HL-60 (cell line): ENCODE data around the gene IFNA7.
"Not testable (repeated sequence)": the region's sequence is repeated elsewhere in the genome, so short reads cannot be mapped to it uniquely, and the experiment has no call there.

Experiments
- GABPA ChIP-seq: IDR thresholded peaks from 2 replicates; pipeline ENCODE4 v1.6.1; 2012; ENCODE audit warnings: low read depth
- POLR2AphosphoS5 ChIP-seq: IDR thresholded peaks from 2 replicates; pipeline ENCODE4 v1.6.1; 2012; ENCODE audit warnings: low read depth
- TF ChIP-seq, protein P1 (sequence below): IDR thresholded peaks from 2 replicates; pipeline ENCODE4 v1.6.1; 2012; ENCODE audit warnings: low read depth; ENCODE audit not compliant: insufficient replicate concordance
- TF ChIP-seq, protein P2 (sequence below): IDR thresholded peaks from one replicate; pipeline ENCODE4 v1.5.1; 2011; ENCODE audit warnings: low read length, control low read depth, inconsistent platforms; ENCODE audit not compliant: insufficient read depth

GRCh38 chr9:21236360-21236714 is 34.3 kb upstream of the IFNA7 start:
- TF ChIP-seq, protein P1, sequence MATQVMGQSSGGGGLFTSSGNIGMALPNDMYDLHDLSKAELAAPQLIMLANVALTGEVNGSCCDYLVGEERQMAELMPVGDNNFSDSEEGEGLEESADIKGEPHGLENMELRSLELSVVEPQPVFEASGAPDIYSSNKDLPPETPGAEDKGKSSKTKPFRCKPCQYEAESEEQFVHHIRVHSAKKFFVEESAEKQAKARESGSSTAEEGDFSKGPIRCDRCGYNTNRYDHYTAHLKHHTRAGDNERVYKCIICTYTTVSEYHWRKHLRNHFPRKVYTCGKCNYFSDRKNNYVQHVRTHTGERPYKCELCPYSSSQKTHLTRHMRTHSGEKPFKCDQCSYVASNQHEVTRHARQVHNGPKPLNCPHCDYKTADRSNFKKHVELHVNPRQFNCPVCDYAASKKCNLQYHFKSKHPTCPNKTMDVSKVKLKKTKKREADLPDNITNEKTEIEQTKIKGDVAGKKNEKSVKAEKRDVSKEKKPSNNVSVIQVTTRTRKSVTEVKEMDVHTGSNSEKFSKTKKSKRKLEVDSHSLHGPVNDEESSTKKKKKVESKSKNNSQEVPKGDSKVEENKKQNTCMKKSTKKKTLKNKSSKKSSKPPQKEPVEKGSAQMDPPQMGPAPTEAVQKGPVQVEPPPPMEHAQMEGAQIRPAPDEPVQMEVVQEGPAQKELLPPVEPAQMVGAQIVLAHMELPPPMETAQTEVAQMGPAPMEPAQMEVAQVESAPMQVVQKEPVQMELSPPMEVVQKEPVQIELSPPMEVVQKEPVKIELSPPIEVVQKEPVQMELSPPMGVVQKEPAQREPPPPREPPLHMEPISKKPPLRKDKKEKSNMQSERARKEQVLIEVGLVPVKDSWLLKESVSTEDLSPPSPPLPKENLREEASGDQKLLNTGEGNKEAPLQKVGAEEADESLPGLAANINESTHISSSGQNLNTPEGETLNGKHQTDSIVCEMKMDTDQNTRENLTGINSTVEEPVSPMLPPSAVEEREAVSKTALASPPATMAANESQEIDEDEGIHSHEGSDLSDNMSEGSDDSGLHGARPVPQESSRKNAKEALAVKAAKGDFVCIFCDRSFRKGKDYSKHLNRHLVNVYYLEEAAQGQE: not testable (repeated sequence)
- TF ChIP-seq, protein P2, sequence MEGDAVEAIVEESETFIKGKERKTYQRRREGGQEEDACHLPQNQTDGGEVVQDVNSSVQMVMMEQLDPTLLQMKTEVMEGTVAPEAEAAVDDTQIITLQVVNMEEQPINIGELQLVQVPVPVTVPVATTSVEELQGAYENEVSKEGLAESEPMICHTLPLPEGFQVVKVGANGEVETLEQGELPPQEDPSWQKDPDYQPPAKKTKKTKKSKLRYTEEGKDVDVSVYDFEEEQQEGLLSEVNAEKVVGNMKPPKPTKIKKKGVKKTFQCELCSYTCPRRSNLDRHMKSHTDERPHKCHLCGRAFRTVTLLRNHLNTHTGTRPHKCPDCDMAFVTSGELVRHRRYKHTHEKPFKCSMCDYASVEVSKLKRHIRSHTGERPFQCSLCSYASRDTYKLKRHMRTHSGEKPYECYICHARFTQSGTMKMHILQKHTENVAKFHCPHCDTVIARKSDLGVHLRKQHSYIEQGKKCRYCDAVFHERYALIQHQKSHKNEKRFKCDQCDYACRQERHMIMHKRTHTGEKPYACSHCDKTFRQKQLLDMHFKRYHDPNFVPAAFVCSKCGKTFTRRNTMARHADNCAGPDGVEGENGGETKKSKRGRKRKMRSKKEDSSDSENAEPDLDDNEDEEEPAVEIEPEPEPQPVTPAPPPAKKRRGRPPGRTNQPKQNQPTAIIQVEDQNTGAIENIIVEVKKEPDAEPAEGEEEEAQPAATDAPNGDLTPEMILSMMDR: not testable (repeated sequence)
- not testable (repeated sequence) for TF ChIP-seq POLR2AphosphoS5, GABPA
